Stimulated activated naive CD8-positive, alpha-beta T cell treated with anti-CD3 and anti-CD28 coated beads, Interleukin-15, Interleukin-2, amounts not matched to agents 100 ng/mL and 50 ng/mL, for 24 hours (primary cell): Measurements from ENCODE around the gene OXT.

Experiments used
- H3K27ac Mint-ChIP-seq: one replicate; pipeline ENCODE4 v1.8.0; 2021; ENCODE audit warnings: mild to moderate bottlenecking, mixed read lengths
- H3K27me3 Mint-ChIP-seq: one replicate; pipeline ENCODE4 v1.8.0; 2021; ENCODE audit warnings: mixed read lengths
- H3K36me3 Mint-ChIP-seq: one replicate; pipeline ENCODE4 v1.8.0; 2021; ENCODE audit warnings: low read depth, mixed read lengths
- H3K4me1 Mint-ChIP-seq: one replicate; pipeline ENCODE4 v1.8.0; 2021; ENCODE audit warnings: low read depth, mixed read lengths
- H3K4me3 Mint-ChIP-seq: one replicate; pipeline ENCODE4 v1.8.0; 2021; ENCODE audit warnings: mild to moderate bottlenecking, mixed read lengths
- H3K9me3 Mint-ChIP-seq: one replicate; pipeline ENCODE4 v1.8.0; 2021; ENCODE audit warnings: mixed read lengths

OXT gene

GRCh38 chr20:3092611-3093379 lies 21.4 kb downstream of the OXT start:
- no peaks in the 10 kb centered on the region for H3K9me3 Mint-ChIP-seq
- peaks cover 13% of the 10 kb centered on the region for H3K27me3 Mint-ChIP-seq
- H3K36me3 Mint-ChIP-seq = no peaks in the 10 kb centered on the region
- H3K4me1 Mint-ChIP-seq = peaks cover 30% of the 10 kb centered on the region
- peak overlapping the region; percentile 82 for H3K4me3 Mint-ChIP-seq
- peak overlapping the region; percentile 92 for H3K27ac Mint-ChIP-seq

GRCh38 chr20:3093861-3094361 lies 22.5 kb downstream of the OXT start:
- Mint-ChIP-seq H3K4me1 (peaks cover 30% of the 10 kb centered on the region), H3K27me3 (peaks cover 13% of the 10 kb centered on the region), H3K36me3 (no peaks in the 10 kb centered on the region), H3K27ac (peak overlapping the region; percentile 52), H3K4me3 (peak overlapping the region; percentile 20), H3K9me3 (no peaks in the 10 kb centered on the region)

GRCh38 chr20:3094848-3095629 lies 23.6 kb downstream of the OXT start:
- peaks cover 8% of the 10 kb centered on the region for H3K27me3 Mint-ChIP-seq
- H3K36me3 Mint-ChIP-seq = no peaks in the 10 kb centered on the region
- H3K9me3 Mint-ChIP-seq = no peaks in the 10 kb centered on the region
- no peak overlapping the region for H3K4me3 Mint-ChIP-seq
- H3K4me1 Mint-ChIP-seq = peaks cover 30% of the 10 kb centered on the region
- H3K27ac Mint-ChIP-seq = no peak overlapping the region

GRCh38 chr20:3100480-3100879 lies 29.1 kb downstream of the OXT start:
- H3K27ac Mint-ChIP-seq = no peak overlapping the region
- H3K36me3 Mint-ChIP-seq = no peaks in the 10 kb centered on the region
- H3K4me1 Mint-ChIP-seq = peaks cover 17% of the 10 kb centered on the region
- no peaks in the 10 kb centered on the region for H3K9me3 Mint-ChIP-seq
- H3K4me3 Mint-ChIP-seq = no peak overlapping the region
- no peaks in the 10 kb centered on the region for H3K27me3 Mint-ChIP-seq

GRCh38 chr20:3101251-3101650 lies 29.8 kb downstream of the OXT start:
- Mint-ChIP-seq H3K27me3 (no peaks in the 10 kb centered on the region), H3K4me1 (peaks cover 17% of the 10 kb centered on the region), H3K36me3 (no peaks in the 10 kb centered on the region), H3K9me3 (no peaks in the 10 kb centered on the region), H3K27ac (no peak overlapping the region), H3K4me3 (no peak overlapping the region)

GRCh38 chr20:3101737-3102574 lies 30.5 kb downstream of the OXT start:
- Mint-ChIP-seq H3K27me3 (no peaks in the 10 kb centered on the region), H3K36me3 (no peaks in the 10 kb centered on the region), H3K9me3 (no peaks in the 10 kb centered on the region), H3K4me3 (no peak overlapping the region), H3K4me1 (peaks cover 17% of the 10 kb centered on the region), H3K27ac (no peak overlapping the region)

GRCh38 chr20:3102575-3103368 lies 31.4 kb downstream of the OXT start:
- Mint-ChIP-seq H3K27me3 (no peaks in the 10 kb centered on the region), H3K4me3 (peak overlapping the region; percentile 3), H3K27ac (peak overlapping the region; percentile 3), H3K36me3 (no peaks in the 10 kb centered on the region), H3K9me3 (no peaks in the 10 kb centered on the region), H3K4me1 (peaks cover 17% of the 10 kb centered on the region)

- H3K4me3 Mint-ChIP-seq = no peak overlapping the region
- H3K27ac Mint-ChIP-seq = no peak overlapping the region
- H3K4me1 Mint-ChIP-seq = peaks cover 17% of the 10 kb centered on the region
- no peaks in the 10 kb centered on the region for H3K27me3 Mint-ChIP-seq
- no peaks in the 10 kb centered on the region for H3K9me3 Mint-ChIP-seq
- H3K36me3 Mint-ChIP-seq = no peaks in the 10 kb centered on the region
Observed at GRCh38 chr20:3103369-3104032, 32.1 kb downstream of the OXT start.

GRCh38 chr20:3105256-3106137 lies 34.1 kb downstream of the OXT start:
- H3K36me3 Mint-ChIP-seq = no peaks in the 10 kb centered on the region
- H3K27ac Mint-ChIP-seq = no peak overlapping the region
- peaks cover 17% of the 10 kb centered on the region for H3K4me1 Mint-ChIP-seq
- no peaks in the 10 kb centered on the region for H3K9me3 Mint-ChIP-seq
- H3K27me3 Mint-ChIP-seq = no peaks in the 10 kb centered on the region
- no peak overlapping the region for H3K4me3 Mint-ChIP-seq

- H3K9me3 Mint-ChIP-seq = no peaks in the 10 kb centered on the region
- no peak overlapping the region for H3K4me3 Mint-ChIP-seq
- no peak overlapping the region for H3K27ac Mint-ChIP-seq
- no peaks in the 10 kb centered on the region for H3K27me3 Mint-ChIP-seq
- H3K4me1 Mint-ChIP-seq = peaks cover 17% of the 10 kb centered on the region
- no peaks in the 10 kb centered on the region for H3K36me3 Mint-ChIP-seq
Observed at GRCh38 chr20:3106185-3106584, 34.8 kb downstream of the OXT start.

GRCh38 chr20:3106658-3107463 lies 35.4 kb downstream of the OXT start:
- Mint-ChIP-seq H3K36me3 (no peaks in the 10 kb centered on the region), H3K4me1 (peaks cover 14% of the 10 kb centered on the region), H3K27me3 (no peaks in the 10 kb centered on the region), H3K27ac (no peak overlapping the region), H3K9me3 (no peaks in the 10 kb centered on the region), H3K4me3 (no peak overlapping the region)

GRCh38 chr20:3107464-3108025 lies 36.1 kb downstream of the OXT start:
- no peaks in the 10 kb centered on the region for H3K9me3 Mint-ChIP-seq
- H3K27me3 Mint-ChIP-seq = no peaks in the 10 kb centered on the region
- H3K4me3 Mint-ChIP-seq = no peak overlapping the region
- H3K27ac Mint-ChIP-seq = no peak overlapping the region
- H3K36me3 Mint-ChIP-seq = no peaks in the 10 kb centered on the region
- peaks cover 7% of the 10 kb centered on the region for H3K4me1 Mint-ChIP-seq
